Activated CD4-positive, alpha-beta T cell treated with anti-CD3 and anti-CD28 coated beads for 48 hours (primary cell): ENCODE measurements around the gene UCHL3.
A peak's percentile ranks its signal among the peaks of the same experiment; 100 is the strongest.

ENCODE experiments used
- DNase-seq: peaks from one replicate; pipeline ENCODE4 v3.0.0-alpha.2; 2020

UCHL3 gene

GRCh38 chr13:75633285-75633684 is 83.7 kb downstream of the UCHL3 start:
- no peak for DNase-seq

- DNase-seq: no peak
Observed at GRCh38 chr13:75635101-75635827, 85.7 kb downstream of the UCHL3 start.

DNA sequence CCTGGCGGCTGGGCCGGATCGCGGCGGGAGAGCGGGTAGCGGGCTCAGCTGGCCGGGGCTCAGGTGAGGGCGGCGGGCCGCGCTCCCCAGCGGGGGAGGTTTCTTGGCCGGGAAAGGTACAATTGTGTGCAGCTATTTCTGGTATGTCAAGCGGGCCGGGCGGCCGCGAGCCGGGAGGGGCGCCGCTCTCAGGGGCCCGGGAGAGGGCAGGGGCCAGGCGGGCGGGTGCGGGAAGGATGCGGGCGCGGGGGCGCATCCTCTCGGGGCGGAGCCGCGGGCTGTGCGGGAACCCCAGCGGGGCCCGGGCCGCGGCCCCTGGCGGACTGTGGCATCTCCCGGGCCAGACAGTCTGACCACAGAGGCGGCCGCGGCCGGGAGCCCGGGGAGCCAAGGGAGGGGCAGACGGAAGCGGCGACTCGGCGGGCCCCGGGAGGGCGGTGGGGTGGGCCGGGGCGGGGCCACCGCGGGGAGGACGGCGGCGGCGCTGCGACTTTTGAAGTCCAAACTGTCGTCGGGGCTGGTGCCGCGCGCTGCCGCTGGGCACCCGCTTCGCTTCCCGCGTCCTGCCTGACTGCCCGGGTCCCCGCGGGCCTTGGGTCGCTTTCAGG is 86.3 kb downstream of the UCHL3 start, which contains the start of gene LMO7:
TSS of gene LMO7 (plus strand) at position 503 of the 608 bp plus-strand sequence. CDS start 328 bp downstream, outside the sequence.
- peak; percentile 39 for DNase-seq

DNA sequence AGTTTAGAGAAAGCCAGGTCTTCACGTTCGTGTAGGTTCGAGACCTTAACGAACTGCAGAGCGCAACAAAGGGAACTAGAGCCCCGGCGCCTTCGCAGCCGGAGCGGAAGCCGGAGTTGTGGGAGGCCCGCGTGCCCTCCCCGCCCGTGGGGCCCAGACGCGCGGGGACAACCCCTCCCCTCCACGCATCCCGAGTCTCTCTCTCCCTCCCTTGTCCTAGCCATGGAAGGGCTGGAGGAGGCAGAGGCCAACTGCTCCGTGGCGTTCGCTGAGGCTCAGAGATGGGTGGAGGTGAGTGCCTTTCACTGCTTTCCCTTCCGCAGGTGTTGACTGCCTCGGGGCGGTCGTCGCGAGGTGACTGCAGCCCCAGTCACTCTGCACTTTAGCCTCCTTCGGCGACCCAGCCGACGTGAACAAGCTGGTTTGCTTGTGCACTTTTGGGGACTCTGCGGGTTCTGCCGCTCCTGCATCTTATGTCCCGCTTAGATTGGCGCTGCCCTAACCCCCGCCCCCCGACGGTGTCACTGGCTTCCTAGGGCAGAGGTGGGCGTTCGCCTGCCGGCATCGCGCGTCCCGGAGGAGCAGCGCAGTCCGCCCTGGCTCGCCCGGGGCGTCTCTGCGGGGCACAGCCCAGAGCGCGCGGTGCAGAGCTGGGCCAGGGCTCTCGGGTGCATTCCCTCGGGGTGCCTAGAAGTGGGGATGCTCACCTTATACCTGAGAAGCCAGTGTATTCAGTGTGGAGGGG is 87.0 kb downstream of the UCHL3 start:
- peak; percentile 42 for DNase-seq

DNA sequence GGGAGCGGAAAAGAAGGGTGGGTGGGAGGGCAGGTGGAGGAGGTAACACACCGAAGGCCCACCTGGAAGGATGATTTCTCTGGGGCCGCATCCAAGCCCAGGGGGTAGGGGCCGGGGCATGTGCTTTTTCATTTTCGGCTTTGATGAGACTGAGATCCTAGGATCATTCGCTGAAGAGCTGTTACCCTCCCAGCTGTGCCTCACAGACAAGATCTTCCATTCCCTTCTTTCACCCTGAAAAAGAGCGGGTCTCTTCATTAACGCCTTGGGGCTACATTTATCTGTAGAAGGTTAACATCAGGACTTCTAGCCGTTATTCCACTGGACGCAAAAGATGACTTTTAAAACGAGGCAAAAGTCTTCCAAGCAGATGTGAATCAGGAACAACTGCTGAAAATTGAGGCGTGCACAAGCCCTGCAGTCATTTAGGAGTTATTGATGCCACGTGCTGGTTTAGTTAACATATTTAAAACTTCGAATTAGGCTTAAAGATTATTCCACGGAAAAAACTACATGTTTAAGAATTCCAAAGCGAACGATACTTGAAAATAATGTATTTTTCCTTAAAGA is 87.7 kb downstream of the UCHL3 start:
- DNase-seq: no peak

- DNase-seq: no peak
Observed at GRCh38 chr13:75639454-75639853, 89.9 kb downstream of the UCHL3 start.

DNA sequence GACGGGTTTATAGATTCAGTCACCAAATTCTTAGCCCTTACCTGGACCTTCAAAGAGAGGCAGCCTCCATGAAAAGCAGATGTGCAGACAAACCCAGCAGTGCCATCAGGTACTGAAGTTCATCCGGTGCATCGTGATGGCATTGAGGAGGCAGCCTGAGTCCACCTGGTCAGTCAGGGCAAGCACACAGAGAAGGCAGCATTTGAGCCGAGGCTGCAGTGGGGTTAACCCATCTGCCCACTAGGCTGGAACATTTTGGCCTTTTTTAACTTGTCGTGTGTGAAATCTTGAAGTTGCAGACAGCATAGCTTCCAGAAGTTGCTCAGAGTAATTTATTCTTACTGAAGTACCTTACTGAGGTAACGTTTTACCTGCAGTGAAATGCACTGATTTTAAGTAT is 91.4 kb downstream of the UCHL3 start:
- DNase-seq: no peak

GRCh38 chr13:75643182-75643581 is 93.6 kb downstream of the UCHL3 start:
- no peak for DNase-seq

DNA sequence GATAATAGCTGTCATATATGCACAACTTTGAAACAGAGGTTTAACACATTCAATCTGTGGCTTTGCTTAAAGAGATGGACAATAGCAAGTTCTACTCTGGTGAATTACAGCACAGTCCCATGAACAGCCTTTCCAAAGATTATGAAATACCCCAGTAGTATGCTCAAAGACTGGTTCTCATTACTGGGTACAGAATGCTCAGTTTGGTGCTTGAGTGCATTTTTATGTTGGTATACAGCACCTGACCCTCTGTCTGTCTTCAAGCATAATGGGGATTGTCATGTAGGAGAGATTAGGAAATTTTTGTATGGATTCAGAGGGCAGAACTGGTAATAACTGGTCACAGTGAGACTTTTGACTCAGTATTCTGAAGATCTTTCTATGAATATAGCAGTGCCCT is 94.1 kb downstream of the UCHL3 start:
- DNase-seq: no peak

DNA sequence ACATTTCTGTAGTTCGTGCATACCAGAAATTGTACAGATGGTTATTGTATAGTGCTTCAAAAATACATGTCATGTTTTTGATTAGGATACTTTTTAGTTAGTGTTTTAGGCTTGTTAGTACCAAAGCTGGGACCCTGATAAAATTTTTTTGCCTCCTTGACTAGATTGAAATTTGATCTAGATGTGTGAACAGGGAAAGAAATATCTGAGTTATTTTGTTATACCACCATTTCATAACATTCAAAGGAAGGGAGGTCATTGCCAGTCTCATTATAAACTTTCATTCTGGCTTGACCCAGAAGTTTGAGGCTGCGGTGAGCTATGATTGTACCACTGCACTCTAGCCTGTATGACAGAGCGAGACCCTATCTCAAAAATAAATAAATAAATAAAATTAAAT is 95.5 kb downstream of the UCHL3 start:
- no peak for DNase-seq

DNA sequence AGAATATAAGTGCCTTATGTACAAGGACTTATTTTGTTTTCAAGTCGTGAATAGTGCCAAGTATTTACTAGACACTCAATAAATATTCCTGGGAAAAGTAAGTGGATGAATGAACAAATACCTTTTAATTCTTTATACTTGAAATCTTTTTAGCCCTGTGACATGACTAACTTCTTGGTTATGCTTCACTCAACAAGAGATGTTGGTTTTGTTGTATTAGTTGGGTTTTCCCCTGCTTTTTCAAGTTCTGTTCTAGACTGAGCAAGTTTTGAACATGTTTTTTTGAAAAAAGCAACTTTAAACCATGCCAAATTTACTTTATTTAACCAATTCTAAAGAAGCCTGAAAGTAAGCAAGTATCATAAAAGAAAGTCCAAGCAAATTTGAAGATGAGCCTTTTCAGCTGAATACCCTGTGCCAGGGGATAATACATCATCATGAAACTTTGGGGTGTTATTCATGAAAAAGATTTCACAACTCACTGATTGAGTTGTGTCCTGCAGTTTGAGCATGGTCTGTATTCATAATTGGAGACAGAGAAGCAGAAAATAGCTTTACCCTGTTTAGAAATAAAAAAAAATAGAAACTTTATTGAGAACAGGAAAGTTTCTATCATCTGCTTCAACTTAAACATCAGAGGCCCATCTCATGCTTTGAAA is 97.7 kb downstream of the UCHL3 start:
- no peak for DNase-seq

DNA sequence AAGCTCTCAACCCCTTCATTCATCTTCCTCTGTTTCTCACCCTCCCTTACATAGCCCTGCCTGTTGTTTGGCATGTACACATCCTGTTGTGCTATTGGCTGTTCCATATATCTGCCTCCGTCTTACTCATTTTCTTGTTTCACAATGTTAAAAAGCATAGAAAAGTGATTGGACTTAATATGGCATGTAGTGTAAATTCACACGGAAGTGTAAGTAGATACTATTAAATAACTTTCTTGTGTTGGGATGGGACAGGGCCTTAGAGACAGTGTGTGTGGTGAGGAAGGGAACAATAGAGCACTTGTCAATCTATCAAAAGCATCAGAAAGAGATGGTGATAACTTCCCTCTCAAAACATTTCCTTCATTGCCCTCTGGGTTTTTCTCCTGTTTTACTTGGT is 98.9 kb downstream of the UCHL3 start:
- DNase-seq: no peak

- no peak for DNase-seq
Observed at GRCh38 chr13:75651013-75651412, 101.4 kb downstream of the UCHL3 start.

- no peak for DNase-seq
Observed at GRCh38 chr13:75652726-75653125, 103.1 kb downstream of the UCHL3 start.
